DOHH2 (cell line): ENCODE results near the gene C8A.

Experiments used
- H3F3A ChIP-seq: fragments of 200-600 bp; sonication (generic), shearing (Covaris generic); 2 replicates; pipeline ENCODE4 v1.6.0; 2016; ENCODE audit warnings: antibody characterized with exemption, mild to moderate bottlenecking; ENCODE audit not compliant: control insufficient read depth, insufficient read depth
- H3K27ac ChIP-seq: fragments of 200-600 bp; sonication (generic); 2 replicates; pipeline ENCODE4 v1.5.1; 2014; ENCODE audit warnings: low read depth, mild to moderate bottlenecking, low read length, moderate library complexity
- H3K27me3 ChIP-seq: fragments of 200-600 bp; sonication (generic); 2 replicates; pipeline ENCODE4 v1.6.1; 2014; ENCODE audit warnings: mild to moderate bottlenecking, low read length, mixed read lengths; ENCODE audit not compliant: control insufficient read depth
- H3K36me3 ChIP-seq: fragments of 200-600 bp; sonication (generic); 2 replicates; pipeline ENCODE4 v1.6.1; 2014; ENCODE audit warnings: mild to moderate bottlenecking, low read length, moderate library complexity, mixed read lengths; ENCODE audit not compliant: control insufficient read depth
- H3K4me1 ChIP-seq: fragments of 200-600 bp; sonication (generic); 2 replicates; pipeline ENCODE4 v1.6.1; 2014; ENCODE audit warnings: mild to moderate bottlenecking, low read length, mixed read lengths; ENCODE audit not compliant: control insufficient read depth
- H3K4me2 ChIP-seq: fragments of 200-600 bp; sonication (generic); 2 replicates; pipeline ENCODE4 v1.6.0; 2014; ENCODE audit warnings: mild to moderate bottlenecking, low read length, moderate library complexity
- H3K4me3 ChIP-seq: fragments of 200-600 bp; sonication (generic); 2 replicates; pipeline ENCODE4 v1.5.1; 2014; ENCODE audit warnings: mild to moderate bottlenecking, low read length, mixed read lengths
- H3K79me2 ChIP-seq: fragments of 200-600 bp; sonication (generic); 2 replicates; pipeline ENCODE4 v1.6.1; 2014; ENCODE audit warnings: mild to moderate bottlenecking, low read length, mixed read lengths; ENCODE audit not compliant: control insufficient read depth
- H3K9me2 ChIP-seq: fragments of 200-600 bp; sonication (generic); replicated peaks from 2 replicates; pipeline ENCODE4 v1.6.1; 2014; ENCODE audit warnings: mild to moderate bottlenecking, low read length, mixed read lengths; ENCODE audit not compliant: control insufficient read depth
- H3K9me3 ChIP-seq: fragments of 200-600 bp; sonication (generic); 2 replicates; pipeline ENCODE4 v1.6.1; 2014; ENCODE audit warnings: antibody characterized with exemption, low read length, mixed read lengths; ENCODE audit not compliant: control insufficient read depth, insufficient read depth
- H4K20me1 ChIP-seq: fragments of 200-600 bp; sonication (generic); 2 replicates; pipeline ENCODE4 v1.6.0; 2014; ENCODE audit warnings: low read depth, mild to moderate bottlenecking, antibody characterized with exemption, low read length, moderate library complexity; ENCODE audit not compliant: control insufficient read depth, insufficient read depth
- EZH2phosphoT487 ChIP-seq: fragments of 200-600 bp; sonication (generic); IDR thresholded peaks from 2 replicates; pipeline ENCODE4 v1.6.1; 2017; ENCODE audit warnings: borderline replicate concordance, mild to moderate bottlenecking, antibody characterized with exemption, low read length, moderate library complexity, mixed read lengths
- TF ChIP-seq, protein P1 (sequence below): fragments of 200-600 bp; sonication (generic); IDR thresholded peaks from one replicate; pipeline ENCODE4 v1.5.1; 2014; ENCODE audit warnings: antibody characterized with exemption, mild to moderate bottlenecking, low read depth, low read length; ENCODE audit not compliant: poor library complexity, severe bottlenecking

C8A gene

DNA sequence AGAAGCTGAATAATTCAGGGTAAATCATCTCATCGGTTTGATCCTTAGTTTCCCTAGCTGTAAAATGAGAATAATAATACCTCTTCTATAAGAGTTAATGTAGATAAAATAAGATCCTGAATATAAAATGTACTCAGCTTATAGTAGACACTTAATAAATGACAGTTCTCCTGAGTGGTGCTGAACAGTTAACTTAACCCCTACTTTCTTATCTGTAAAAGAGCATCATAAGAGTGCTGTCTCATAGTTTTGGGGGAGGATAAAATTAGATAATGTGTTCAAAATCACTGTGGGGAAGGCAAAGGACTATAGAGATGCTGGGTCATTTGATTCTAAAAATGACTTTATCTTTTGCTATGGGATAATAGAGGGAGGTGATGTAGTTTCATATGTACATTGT, 593 bp downstream of the C8A start:
- no peak overlapping the region for H3K4me3 ChIP-seq
- no peaks in the 10 kb centered on the region for H3K9me3 ChIP-seq
- no peaks in the 10 kb centered on the region for H4K20me1 ChIP-seq
- no peaks in the 10 kb centered on the region for H3F3A ChIP-seq
- H3K4me1 ChIP-seq = no peaks in the 10 kb centered on the region
- no peaks in the 10 kb centered on the region for H3K9me2 ChIP-seq
- H3K36me3 ChIP-seq = no peaks in the 10 kb centered on the region
- H3K79me2 ChIP-seq = no peaks in the 10 kb centered on the region
- no peak overlapping the region for H3K4me2 ChIP-seq
- H3K27ac ChIP-seq = no peak overlapping the region
- TF ChIP-seq, protein P1, sequence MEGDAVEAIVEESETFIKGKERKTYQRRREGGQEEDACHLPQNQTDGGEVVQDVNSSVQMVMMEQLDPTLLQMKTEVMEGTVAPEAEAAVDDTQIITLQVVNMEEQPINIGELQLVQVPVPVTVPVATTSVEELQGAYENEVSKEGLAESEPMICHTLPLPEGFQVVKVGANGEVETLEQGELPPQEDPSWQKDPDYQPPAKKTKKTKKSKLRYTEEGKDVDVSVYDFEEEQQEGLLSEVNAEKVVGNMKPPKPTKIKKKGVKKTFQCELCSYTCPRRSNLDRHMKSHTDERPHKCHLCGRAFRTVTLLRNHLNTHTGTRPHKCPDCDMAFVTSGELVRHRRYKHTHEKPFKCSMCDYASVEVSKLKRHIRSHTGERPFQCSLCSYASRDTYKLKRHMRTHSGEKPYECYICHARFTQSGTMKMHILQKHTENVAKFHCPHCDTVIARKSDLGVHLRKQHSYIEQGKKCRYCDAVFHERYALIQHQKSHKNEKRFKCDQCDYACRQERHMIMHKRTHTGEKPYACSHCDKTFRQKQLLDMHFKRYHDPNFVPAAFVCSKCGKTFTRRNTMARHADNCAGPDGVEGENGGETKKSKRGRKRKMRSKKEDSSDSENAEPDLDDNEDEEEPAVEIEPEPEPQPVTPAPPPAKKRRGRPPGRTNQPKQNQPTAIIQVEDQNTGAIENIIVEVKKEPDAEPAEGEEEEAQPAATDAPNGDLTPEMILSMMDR = no peak
- TF ChIP-seq EZH2phosphoT487 = no peak
- no peaks in the 10 kb centered on the region for H3K27me3 ChIP-seq

GRCh38 chr1:56856186-56856585, 1.6 kb downstream of the C8A start:
- no peaks in the 10 kb centered on the region for H3K27me3 ChIP-seq
- no peak overlapping the region for H3K4me2 ChIP-seq
- H3K79me2 ChIP-seq = no peaks in the 10 kb centered on the region
- no peaks in the 10 kb centered on the region for H4K20me1 ChIP-seq
- no peak overlapping the region for H3K27ac ChIP-seq
- TF ChIP-seq EZH2phosphoT487 = no peak
- TF ChIP-seq, protein P1 = no peak
- H3K4me1 ChIP-seq = no peaks in the 10 kb centered on the region
- no peaks in the 10 kb centered on the region for H3K9me2 ChIP-seq
- no peaks in the 10 kb centered on the region for H3F3A ChIP-seq
- no peak overlapping the region for H3K4me3 ChIP-seq
- H3K36me3 ChIP-seq = no peaks in the 10 kb centered on the region
- no peaks in the 10 kb centered on the region for H3K9me3 ChIP-seq

GRCh38 chr1:56859287-56859686, 4.7 kb downstream of the C8A start:
- no peaks in the 10 kb centered on the region for H3K9me2 ChIP-seq
- no peak overlapping the region for H3K4me3 ChIP-seq

More at GRCh38 chr1:56859287-56859686, 4.7 kb downstream of the C8A start:
- Histone ChIP-seq H4K20me1 (no peaks in the 10 kb centered on the region), H3K4me2 (no peak overlapping the region), H3K4me1 (no peaks in the 10 kb centered on the region), H3K27ac (no peak overlapping the region), H3K79me2 (no peaks in the 10 kb centered on the region), H3K36me3 (no peaks in the 10 kb centered on the region), H3K9me3 (no peaks in the 10 kb centered on the region), H3F3A (no peaks in the 10 kb centered on the region), H3K27me3 (no peaks in the 10 kb centered on the region)
- TF ChIP-seq, protein P1 = no peak
- TF ChIP-seq EZH2phosphoT487 = no peak
